ENCODE data around the gene GNAS.

Gene GNAS

DNA sequence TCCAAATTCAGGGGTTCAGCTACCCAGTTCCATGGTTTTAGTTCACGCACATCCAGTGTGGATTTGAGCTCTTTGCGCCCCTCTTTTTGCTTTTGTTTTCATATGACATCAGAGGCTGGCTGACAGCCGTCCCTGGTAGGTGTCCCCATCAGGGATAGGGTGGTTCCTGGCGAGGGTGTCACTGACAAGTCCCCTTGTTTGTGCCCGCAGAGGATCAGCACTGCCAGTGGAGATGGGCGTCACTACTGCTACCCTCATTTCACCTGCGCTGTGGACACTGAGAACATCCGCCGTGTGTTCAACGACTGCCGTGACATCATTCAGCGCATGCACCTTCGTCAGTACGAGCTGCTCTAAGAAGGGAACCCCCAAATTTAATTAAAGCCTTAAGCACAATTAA, 58.0 kb downstream of the GNAS start:
- DNase-seq (ENCODE audit: insufficient read length, low spot score), result no peak
- no peak for FAIRE-seq
- TF ChIP-seq POLR2A (IDR thresholded peaks at IDR 0.05; ENCODE audit: low read depth, low read length), result no peak

DNA sequence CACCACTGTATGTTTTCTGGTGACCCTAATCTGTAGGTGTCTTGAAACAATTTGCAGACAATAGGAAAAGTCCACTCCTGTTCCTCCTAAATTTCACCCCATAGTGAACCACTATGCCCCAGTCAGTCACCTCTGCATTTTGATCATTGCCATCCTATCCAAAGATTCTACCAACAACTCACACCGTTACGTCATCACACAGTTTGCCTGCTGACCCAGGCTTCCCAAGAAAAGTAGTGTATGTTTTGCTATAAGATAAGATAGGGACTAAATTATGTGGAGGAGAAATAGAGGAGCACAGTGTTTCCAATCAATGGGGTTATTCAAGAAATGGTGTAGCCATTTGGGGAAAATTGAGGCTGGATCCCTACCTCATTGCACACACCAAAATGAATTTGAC, 58.8 kb downstream of the GNAS start:
- no peak for DNase-seq (ENCODE audit: insufficient read length, low spot score)
- FAIRE-seq, result no peak
- TF ChIP-seq POLR2A (IDR thresholded peaks at IDR 0.05; ENCODE audit: low read depth, low read length), result no peak

DNA sequence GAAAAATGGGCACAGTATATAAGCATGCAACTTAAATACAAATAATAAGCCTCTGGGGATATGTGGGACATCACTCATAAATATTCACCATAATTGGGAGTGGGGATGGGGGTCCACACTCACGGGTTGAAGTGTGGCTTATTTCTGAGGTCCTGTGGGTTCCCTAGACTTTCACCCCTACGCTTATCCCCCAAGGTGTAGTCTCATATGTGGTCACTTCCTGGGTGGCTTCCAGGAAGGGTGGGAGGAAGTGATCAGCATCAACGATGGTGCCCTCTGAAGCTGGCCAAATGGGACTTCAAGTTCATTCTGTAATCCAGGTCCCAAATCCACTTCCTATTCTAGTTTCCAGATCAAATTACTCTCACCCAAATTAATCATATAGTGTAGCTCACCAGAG, 59.5 kb downstream of the GNAS start:
- FAIRE-seq, result no peak
- TF ChIP-seq POLR2A (IDR thresholded peaks at IDR 0.05; ENCODE audit: low read depth, low read length), result no peak
- no peak for DNase-seq (ENCODE audit: insufficient read length, low spot score)

DNA sequence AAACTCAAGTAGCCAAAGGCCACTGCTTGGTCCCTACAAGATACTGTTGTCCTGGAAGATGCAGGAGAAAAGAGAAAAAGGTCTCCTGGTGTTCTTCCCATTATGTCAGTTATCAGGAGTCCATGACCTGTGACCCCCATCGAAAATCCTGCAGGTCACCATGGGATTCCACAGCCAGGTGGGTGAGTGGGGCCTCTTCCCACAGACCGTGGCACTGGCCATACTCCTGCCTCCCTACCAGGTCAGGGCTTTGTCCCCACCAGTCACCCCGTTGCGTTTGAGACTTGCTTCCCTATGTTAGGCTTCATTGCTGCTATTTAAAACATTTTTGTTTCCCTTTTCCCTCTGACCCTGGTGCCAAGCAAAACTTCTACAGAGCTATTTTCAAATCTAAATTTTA, 60.6 kb downstream of the GNAS start:
- TF ChIP-seq POLR2A (IDR thresholded peaks at IDR 0.05; ENCODE audit: low read depth, low read length), result no peak
- no peak for FAIRE-seq
- DNase-seq (ENCODE audit: insufficient read length, low spot score), result no peak

DNA sequence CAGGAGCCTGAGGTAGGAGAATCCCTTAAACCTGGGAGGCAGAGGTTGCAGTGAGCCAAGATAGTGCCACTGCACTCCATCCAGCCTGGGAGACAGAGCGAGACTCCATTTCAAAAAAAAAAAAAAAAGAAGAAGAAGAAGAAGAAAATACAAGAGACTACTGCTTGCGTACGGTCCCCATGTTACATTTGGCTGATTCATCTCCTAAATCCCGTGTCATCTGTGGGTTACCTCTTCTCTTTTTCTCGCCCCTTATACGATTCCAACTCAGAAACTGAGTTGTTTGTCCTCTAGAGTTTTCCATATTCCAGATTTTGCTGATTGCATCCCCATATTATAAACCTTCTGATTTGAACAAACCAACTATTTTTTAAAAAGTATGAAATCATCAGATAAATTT, 66.1 kb downstream of the GNAS start:
- DNase-seq (ENCODE audit: insufficient read length, low spot score) (no peak), FAIRE-seq (no peak)
- TF ChIP-seq POLR2A (IDR thresholded peaks at IDR 0.05; ENCODE audit: low read depth, low read length), result no peak

DNA sequence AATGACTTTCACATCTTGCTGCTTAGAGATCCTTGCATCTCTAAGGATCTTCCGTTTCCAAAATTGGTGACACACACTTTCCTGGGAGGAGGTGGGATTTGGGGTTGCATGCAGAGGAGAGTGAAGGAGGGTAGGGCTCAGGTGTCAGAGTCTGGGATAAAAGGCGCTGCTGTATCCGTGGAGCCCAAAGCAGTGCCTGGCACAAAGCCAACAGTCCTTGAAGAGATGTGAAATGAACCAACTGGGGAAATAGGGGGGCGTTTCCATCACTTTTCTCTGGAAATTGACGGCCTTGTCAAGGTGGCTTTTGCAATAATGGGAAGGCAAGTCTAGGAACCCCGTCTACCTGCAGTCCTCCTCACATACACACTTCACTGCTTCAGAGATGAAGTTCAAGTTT, 69.0 kb downstream of the GNAS start:
- DNase-seq (ENCODE audit: insufficient read length, low spot score) (no peak), FAIRE-seq (no peak)
- no peak for TF ChIP-seq POLR2A (IDR thresholded peaks at IDR 0.05; ENCODE audit: low read depth, low read length)

DNA sequence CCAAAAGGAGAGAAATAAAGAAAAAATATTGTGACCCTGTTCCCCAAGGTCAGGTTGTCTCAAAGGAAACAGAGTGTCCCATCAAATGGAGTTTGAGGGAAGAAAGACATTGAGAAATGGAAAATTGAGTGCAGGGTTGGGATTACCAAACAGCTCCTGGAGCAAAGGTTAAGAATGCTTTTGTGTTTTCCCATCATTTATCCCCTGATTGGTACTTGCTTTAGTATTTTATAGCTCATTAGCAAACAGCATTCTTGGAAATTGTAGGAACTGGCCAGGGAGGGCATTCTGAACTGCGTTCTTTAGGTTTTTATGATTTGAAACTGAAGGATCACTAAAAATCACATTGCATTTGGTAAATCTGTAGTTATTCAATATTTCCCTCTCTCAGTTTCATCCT, 69.5 kb downstream of the GNAS start:
- FAIRE-seq, result no peak
- no peak for TF ChIP-seq POLR2A (IDR thresholded peaks at IDR 0.05; ENCODE audit: low read depth, low read length)
- DNase-seq (ENCODE audit: insufficient read length, low spot score), result no peak

DNA sequence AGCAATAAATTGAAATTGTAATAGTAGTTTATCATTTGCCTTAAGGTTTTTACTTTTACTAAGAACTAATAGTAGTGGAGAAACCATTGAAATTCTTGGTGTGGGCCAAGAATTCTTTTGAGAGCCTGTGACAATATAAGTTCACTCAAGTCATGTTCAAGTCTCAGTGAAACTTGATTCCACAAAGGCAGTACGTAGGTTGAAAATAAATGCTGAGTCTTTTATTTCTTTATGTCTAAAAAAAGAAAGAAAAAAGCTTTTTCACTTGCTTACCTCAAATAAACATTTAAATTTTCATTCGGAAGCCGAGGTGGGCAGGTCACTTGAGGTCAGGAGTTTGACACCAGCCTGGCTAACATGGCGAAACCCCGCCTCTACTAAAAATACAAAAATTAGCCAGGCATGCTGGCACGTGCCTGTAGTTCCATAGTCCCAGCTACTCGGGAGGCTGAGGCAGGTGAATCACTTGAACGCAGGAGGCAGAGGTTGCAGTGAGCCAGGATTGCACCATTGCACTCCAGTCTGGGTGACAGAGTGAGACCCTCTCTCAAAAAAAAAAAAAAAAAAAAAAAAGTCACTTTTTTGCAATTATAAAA, 70.7 kb downstream of the GNAS start:
- DNase-seq (ENCODE audit: insufficient read length, low spot score) (no peak), FAIRE-seq (no peak)
- TF ChIP-seq POLR2A (IDR thresholded peaks at IDR 0.05; ENCODE audit: low read depth, low read length), result no peak

DNA sequence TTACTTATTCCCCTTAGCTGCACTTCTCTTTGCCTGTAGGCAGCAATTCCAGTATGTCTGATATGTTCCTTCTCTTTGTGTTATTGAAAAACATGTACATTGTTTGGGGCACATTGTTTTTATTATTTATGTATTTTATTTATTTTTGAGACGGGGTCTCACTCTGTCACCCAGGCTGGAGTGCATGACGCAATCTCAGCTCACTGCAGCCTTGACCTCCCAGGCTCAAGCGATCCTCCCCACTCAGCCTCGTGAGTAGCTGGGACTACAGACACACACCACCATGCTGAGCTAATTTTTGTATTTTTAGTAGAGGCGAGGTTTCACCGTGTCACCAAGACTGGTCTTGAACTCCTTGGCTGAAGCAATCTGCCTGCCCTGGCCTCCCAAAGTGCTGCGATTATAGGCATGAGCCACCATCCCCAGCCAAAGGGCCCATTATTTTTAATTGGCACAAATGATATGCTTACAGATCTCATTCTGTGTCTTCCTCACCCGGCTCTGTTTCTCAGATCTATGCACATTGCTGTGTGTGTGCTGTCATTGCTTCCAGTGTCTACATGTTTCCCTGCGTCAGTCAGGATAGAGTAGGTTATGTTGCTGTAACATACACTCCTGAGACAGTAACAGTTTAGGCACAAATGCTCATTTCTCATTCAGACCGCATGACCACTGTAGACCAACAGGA, 74.4 kb downstream of the GNAS start:
- DNase-seq (ENCODE audit: insufficient read length, low spot score) (no peak), FAIRE-seq (no peak)
- no peak for TF ChIP-seq POLR2A (IDR thresholded peaks at IDR 0.05; ENCODE audit: low read depth, low read length)

DNA sequence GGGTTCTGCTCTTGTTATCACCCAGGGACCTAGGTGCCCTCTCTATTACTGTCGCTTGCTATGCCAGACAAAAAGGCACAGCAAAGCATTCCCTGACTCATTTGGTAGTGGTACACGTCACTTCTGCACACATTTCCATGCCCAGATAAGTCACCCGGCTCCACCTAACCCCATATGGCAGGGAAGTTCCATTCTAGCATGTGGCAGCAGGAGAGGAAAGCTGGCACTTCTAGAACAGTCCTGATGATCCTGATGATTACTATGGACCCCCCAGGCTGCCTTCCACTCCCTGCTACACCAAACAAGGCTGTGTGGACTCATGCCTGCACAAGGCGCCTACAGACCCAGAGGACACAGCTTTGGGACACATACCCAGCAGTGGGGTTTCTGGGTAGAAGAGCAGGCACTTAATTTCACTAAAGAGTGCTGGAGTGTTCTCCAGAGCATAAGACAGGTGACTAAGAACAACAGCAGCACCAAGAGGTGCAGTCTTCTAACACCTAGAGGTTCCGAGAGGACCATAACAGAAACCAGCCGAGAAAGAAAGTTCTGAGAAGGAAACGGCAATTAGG, 75.1 kb downstream of the GNAS start:
- no peak for TF ChIP-seq POLR2A (IDR thresholded peaks at IDR 0.05; ENCODE audit: low read depth, low read length)
- no peak for DNase-seq (ENCODE audit: insufficient read length, low spot score)
- FAIRE-seq, result no peak

DNA sequence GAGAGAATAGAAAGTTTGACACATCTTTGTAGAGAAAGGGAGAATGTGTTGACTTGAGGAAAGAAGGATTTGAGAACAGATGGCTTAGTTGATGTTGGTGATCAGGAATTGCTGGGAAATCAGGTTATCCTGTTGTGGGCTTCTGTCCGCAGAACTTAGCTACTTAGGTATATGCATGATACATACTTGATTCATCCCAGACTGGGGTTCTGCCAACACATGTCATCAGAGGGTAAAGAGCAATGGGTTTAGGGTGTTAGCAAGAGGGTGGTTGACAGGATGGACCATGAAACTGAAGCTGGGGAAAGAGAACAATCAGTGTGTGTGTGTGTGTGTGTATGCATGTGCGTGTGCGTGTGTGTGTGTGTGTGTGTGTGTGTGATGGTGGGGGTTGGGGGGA, 78.0 kb downstream of the GNAS start:
- FAIRE-seq (no peak), DNase-seq (ENCODE audit: insufficient read length, low spot score) (no peak)
- TF ChIP-seq POLR2A (IDR thresholded peaks at IDR 0.05; ENCODE audit: low read depth, low read length), result no peak

DNA sequence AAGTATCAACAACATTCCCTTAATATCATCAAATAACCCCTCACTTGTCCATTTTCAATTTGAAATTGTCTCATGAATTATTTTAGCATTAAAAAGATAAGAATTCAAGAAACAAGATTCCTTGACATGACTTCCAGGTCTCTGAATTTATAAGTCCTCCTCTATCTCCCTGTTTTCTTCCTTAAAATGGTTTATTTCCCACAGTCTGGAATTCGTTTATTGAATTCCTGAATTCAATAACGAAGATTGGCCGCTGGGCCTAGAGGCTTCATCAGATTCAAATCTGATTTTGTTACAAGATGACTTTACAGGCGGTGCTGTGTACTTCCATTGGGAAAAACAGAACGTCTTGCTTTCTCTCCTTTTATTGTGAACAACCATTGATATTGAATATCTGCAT, 79.7 kb downstream of the GNAS start:
- no peak for FAIRE-seq
- no peak for TF ChIP-seq POLR2A (IDR thresholded peaks at IDR 0.05; ENCODE audit: low read depth, low read length)
- no peak for DNase-seq (ENCODE audit: insufficient read length, low spot score)

DNA sequence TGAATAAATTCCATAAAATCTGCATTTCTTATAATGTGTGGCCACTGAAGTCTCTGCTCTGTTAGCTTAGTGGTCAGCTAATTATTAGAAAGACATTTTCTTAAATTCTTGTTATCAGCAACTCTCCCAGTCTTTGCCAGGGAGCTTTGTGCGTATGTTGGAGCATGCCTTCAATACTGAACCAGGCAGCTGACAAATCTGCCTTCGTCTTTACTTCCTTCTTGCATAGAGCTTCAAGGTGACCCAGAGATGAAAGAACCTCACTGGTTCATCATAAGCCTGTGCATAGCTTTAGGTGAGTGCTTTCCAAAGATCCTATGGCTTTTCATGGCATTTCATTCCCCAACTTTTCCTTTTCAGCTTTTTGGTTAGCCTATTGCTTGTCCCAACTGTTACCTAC, 85.6 kb downstream of the GNAS start:
- TF ChIP-seq POLR2A (IDR thresholded peaks at IDR 0.05; ENCODE audit: low read depth, low read length), result no peak
- no peak for DNase-seq (ENCODE audit: insufficient read length, low spot score)
- no peak for FAIRE-seq

DNA sequence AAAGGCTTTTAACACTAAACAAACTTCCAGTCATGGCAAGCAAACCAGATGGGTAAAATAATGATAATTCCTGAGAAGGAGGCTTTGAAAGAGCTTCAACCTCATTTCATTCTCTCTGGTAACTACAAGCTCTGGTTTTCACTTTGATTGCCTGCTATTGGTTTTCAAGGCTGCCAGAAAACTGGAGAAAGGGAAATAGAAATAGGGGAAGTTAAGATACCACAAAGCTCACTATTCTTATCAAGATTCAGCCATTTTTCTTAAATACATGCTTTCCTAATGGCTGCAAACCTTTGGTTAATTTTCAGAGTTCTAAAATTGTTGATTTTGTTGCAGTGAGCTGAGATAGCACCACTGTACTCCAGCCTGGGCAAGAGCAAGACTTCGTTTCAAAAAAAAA, 86.0 kb downstream of the GNAS start:
- no peak for FAIRE-seq
- TF ChIP-seq POLR2A (IDR thresholded peaks at IDR 0.05; ENCODE audit: low read depth, low read length), result no peak
- no peak for DNase-seq (ENCODE audit: insufficient read length, low spot score)

DNA sequence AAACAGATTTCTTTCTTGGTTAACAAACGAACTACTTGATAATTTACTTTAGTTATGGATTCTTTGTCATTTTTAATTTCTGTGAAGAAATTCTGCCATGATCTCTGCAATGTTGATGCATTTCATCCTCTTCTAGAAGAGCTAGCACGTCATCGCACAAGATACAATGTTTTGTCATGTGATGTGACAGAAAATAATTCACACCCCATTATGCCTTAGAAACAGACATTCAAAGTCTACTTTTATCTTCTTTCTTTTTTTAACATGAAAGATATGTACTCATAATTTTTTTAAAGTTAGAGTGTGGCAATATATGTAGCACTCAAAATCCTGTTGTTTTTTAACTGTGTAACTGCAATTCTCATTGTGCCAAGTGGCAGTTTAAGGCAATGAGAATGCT, 89.0 kb downstream of the GNAS start:
- FAIRE-seq, result no peak
- no peak for TF ChIP-seq POLR2A (IDR thresholded peaks at IDR 0.05; ENCODE audit: low read depth, low read length)
- no peak for DNase-seq (ENCODE audit: insufficient read length, low spot score)
